ENCODE results near the gene FAM78A.
"Not testable (repeated sequence)": the region's sequence is repeated elsewhere in the genome, so short reads cannot be mapped to it uniquely, and the experiment has no call there.

Gene FAM78A

DNA sequence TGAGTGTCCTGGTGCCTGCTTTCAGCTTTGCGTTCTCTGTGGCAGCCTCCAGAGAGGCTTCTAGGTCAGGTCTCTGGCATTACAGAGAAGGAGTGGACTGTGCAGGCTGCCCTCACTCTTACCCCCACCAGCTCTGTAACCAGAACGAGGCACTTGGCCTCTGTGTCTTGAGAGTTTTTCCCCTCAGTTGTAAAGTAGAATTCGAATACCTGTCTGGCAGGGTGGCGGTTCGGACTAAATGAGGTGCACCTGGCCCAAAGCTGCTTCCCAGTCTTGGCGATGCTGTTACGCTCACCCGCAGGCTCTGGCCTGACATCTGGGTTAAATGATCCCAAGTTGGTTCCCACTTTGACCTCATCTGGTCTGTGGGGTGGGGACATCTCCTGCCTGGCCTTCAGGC is 40.1 kb downstream of the FAM78A start:
- no peak for DNase-seq

DNA sequence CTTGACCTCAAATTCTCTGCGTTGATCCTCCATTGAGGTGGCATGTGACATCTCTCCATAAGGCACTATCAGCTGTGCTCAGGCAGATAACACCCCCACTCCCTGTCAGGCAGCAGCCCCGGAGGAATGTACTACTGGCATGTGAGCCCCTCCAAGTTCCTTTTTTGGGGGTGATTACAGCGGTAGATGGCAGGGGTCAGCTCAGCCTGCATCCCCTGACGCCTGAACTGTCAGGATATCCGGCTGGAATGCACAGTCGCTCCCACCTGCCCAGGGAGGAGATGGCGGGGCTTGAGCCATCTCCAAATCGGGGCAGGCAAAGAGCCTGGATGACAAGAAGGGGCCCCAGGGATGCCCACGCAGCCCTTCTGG is 40.8 kb downstream of the FAM78A start:
- DNase-seq: no peak

DNA sequence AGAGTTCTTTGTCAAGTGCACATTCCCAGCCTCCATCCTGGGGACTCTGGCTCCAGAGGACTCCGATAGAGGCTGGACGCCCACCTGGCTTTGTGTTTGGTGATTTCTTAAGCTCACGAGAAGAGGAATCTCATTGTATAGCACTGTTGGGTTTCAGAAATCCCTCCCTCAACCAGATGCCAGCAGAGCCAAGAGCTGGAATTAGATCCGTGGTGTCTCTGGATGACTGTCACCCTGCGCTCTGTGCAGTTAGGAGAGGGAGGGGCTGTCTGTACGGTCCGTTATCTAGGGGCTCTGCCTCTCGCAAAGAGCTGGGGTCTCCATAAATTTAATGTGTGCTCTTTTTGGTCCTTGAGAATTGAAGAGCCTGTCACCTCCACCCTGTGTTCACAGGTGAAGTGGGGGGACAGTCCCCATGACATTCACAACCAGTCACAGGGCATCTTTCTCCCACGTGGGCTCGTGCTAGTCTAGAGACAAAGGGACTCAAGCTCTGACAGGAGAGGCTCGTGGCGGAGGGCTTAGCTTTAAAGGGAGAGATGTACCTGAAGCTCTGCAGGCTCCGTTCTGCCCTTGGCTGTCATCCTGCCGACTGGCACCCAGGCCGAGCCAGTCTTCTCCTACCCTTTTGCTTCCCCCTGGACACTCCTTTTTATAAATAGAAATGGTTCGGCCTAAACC is 41.4 kb downstream of the FAM78A start:
- DNase-seq: no peak

DNA sequence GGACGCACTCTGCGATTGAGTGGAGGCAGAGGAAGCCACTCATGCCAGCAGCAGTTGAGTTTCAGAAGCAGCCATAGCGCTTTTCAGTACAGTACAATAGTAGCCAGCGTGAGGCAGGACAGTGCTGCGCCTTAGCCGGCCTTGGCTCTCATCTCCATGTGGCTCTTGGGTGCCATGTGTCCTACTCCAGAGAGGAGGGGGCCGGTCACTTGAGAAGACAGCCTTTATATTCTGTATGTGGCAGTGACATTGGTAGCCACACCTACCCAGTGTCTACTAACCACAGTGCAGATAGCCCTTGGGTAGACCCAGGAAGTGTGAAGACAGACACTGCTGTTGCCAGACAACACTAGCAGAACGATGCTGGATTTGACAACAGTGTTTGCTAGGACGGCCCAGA is 42.3 kb downstream of the FAM78A start:
- DNase-seq: no peak

DNA sequence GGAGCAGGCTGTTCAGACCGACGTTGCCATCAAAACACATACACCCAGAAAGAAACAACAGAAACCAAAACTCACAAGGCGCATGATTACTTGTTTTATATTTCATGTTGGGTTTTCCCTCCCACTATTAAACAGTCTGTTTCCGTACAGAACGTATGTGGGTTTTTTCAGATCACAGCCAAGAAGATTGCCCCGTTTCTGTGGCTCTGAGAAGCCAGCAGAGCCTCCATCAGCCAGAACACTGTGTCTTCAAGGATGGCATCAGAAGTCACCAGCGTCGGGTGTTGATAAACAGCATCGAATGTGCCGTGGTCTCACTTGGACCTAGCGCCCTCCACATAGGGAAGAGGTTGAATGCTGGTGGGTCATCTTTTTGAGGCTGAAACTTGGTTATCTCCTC is 42.8 kb downstream of the FAM78A start:
- no peak for DNase-seq

DNA sequence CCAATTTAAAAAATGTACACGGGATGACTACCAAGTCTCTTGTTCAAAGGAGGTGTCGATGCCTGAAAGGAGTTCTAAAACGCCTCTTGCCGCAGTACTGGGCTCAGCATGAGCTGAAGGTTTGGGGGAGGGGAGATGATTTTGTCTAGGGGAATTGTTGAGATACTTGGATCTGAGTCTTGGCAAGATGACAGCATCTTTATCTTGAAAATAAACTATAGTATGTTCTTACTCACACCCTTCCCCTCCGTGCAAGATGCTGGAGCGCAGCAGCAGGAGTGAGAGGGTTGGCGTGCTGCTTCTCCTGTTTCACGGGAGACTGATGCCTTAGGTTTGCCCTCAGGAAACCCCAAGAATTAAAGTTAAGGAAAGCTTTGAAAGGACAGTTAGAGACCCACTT is 47.3 kb downstream of the FAM78A start:
- DNase-seq: no peak

DNA sequence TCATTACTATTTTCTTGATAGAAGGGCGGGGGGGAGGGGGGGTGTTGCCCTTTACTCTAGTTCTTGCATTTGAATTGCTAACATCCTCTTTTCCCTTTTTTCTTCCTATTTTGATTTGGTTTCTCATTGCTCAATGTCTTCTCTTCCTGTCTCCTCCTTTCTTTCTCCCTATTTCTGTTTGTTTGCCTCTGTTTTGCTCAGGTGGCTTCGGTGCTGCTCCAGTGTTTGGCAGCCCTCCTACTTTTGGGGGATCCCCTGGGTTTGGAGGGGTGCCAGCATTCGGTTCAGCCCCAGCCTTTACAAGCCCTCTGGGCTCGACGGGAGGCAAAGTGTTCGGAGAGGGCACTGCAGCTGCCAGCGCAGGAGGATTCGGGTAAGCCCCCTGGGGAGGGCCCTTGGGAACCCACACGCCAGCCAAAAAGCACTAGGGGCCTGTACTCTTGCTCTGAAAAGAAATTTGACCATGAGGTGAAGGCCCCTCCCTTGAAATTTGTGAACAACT is 48.3 kb downstream of the FAM78A start:
- DNase-seq: peak; percentile 51

DNA sequence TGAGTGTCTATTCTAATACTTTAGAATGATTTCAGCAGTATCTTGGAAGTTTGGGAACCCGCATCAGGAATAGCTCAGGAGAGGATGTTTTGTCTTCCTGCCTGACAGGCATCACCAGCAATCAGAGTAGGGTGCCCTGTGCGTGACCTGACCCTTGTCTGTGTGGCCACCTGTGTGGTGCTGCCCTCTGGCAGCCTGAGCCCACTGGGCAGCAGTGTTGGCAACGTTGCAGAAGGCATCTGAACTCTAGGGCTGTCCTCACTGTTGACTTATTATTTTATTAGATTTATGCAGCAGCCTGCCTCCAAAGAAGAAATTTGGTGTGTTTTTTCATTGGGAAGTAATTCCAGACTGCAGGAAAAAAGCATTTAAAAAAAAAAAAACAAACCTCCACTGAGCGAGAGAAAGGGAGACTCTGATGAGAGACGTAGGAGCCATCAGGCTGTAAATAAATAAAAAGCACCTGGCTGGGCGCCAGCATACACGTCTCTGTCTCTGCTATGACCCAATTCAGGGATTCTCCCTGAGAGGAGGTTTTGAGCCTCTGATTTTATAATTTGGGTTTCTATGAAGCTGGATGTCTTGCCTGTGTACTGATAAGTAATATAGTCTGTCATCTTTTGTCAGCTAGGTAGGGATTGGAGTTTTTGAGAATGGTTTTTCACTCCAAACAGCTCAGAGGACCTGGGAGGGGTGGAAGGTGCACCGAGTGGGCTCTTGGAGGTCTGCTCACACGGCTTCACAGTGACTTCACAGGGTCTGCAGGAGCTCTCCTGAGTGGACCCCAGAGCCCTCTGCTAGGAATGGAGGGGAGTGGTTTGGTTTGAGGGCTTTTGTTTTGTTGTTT is 49.0 kb downstream of the FAM78A start:
- DNase-seq: no peak

DNA sequence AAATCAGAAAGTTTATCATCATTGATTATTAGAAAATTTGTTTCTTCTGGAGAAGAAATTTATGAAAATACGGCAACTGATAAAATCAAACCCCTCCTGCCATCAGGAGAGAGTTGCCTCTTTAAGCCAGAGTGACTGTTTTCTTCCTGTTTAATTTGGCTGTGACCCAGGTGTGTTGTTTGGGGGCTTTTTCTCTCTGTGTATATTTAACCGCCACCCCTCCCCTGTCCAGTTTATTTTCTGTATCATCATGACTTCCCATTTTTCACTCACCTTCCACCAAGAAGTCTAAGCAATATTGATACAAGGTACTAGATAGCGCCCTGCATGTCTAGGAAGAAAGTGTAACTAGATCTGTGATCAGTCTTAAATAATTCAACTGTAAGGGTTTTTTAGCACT is 50.1 kb downstream of the FAM78A start:
- DNase-seq: no peak

DNA sequence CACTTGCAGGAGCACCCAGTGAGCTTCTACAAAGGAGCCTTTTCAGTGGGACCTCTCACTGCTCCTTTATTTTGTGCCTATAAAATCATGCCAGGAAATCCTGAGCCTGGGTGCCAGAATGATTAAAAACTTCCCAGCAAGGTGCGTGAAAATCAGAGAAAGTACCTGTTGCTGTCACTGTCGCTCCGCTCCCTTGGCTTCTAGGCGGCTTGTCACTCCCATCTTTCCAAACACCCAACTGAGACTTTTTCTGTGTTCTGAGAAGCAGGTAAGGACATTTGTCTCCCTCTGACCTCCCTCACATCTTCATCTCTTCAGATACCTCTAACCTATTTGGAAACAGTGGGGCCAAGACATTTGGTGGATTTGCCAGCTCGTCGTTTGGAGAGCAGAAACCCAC is 53.9 kb downstream of the FAM78A start:
- DNase-seq: no peak

DNA sequence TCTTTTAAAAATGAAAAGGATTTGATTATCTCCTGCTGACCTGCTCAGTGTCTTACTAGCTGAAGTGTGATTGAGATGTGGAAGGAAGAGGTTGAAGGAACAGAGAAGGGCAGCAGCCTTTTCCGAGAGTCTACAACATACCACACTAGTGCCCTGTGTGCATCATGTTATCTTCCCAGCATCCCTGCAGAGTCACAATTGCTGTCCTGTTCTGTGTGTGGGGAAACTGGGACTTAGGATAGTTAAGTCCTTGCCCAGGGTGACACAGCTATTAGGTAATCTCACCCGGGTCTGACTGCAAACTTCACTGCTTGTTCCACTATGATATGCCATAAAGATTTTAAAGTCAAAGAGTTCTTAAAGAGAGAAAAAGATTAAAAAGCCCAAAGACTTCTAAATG is 55.8 kb downstream of the FAM78A start:
- DNase-seq: no peak

DNA sequence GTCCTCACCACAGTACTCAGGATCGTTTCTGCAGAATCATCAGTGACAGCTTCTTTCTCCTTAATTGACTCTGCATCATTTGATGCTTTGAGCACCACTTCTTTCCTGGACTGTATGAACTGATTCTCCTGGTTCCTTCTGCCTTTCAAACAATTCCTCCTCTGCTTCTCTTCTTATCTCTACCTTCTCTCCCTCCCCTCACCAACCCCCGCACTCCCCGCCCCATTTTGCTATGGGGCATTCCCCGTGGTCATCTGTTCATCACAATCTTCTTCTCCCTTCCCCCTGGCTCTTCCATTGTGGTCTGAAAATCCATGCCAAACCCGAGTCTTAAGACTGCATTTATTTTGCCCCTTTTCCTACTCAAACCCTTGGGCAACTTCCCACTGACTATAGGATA is 57.9 kb downstream of the FAM78A start:
- DNase-seq: no peak

DNA sequence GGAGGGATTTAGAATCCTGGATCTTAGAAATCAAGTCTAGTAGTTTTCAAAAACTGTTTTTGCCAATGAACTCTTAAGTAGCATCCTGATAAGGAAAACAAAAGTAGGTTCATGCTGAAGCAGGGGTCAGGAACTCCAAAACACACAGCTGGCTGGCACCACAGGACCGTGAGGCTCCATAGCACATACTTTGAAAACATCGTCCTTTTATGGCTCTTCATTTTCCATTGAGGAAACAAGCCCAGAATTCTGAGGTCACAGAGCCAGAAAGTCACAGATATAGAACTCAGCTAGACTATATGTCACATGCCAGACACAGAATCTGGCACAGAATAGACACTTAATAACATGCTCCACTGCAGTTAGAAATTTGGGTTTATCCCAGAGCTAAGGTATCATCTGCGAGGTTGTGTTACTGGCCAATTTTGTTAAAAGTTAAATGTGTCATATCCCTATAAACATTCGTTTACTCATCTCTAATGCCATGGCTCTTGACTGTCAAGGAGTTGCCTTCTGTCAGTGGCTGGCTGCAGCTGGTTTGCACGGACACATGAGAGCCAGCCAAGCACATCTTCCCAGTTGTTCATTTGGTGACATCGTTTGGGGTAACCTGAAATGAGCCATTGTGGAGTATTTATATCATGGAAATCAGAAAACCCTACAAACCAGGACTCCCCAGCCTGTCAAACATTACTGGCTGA is 58.8 kb downstream of the FAM78A start:
- DNase-seq: no peak

DNA sequence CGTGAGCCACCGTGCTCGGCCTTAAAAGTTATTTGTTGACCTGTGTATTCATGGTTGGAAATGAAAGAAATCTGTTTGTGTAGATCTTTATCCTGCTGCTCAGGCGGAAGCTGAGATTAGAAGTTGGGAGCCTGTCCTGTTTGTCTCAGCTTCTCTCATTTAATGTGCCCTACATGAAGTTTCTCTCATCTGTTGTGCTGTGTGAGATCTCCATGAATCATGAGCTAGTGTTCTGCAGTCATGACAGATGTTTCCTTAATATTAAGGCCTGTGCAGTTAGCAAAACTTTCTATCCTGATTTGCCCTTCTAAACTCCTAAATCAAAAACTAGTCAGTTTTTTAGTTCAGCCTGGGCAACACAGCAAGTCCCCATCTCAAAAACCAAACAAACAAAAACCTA is 59.5 kb downstream of the FAM78A start:
- DNase-seq: no peak

DNA sequence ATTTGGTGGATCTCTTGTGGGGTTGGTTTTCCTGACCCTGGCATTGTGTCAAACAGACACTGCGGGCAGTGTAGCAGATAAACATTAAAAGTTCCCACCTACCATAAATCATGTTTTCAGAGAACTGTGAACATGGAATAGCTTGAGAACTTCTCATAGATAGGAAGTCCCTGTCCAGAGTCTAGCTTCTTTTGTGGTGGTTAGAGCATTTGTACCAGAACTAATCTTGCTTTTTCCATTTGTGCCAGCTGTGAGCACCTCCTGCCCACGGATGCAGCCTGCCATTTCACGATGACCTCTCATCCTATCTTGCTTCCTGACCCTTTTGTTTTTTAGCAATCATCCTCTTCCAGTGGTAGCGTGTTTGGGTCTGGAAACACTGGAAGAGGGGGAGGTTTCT is 61.4 kb downstream of the FAM78A start:
- no peak for DNase-seq

DNA sequence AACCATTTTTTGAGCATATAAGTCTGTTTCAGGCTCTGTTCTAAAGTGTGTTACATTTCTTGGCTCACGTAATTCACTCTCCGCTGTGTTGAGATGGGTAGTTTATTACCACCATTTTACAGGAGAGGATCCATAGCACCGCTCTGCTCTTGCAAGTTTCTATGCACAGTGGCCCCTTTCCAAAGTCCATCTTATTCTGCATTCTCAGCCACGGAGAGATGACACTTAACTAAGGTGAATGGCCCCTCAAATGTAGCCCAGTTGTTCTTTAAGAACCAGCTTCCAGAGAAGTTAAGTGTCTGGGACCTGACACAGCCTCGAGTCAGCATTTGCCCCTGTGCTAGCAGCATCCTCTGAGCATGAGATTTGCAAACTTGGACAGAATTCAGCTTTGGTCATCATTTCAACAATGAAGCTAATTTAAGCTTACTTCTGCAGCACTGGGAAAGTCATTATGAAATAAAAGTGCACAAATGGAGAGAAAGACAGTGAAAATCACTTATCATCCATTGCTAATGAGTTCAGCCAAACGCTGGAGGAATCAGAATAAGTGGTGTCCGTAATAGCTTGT is 61.9 kb downstream of the FAM78A start:
- no peak for DNase-seq

DNA sequence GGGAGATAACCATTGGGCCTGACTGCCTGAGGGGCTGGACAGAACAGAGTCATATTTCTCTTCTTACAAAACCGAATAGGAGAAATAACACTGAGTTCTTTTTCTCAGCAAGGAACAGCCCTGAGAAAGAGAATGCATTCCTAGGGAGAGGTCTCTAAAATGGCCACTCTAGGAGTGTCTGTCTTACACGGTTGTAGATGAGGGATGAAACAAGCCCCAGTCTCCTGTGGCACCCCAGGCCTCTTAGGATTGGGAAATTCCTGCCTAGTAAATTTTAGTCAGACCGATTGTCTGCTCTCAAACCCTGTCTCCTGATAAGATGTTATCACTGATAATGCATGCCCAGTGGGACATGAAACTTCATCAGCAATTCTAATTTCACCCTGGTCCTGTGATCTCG is 64.4 kb downstream of the FAM78A start:
- not testable (repeated sequence) for DNase-seq

Measured in inflammatory macrophage treated with lipopolysaccharide for 4 hours (primary cell).